ENCODE data around the gene SLIT3.

- no peak for TF ChIP-seq CTCF (IDR thresholded peaks at IDR 0.05)
- no peak for TF ChIP-seq POLR2A (IDR thresholded peaks at IDR 0.05; ENCODE audit: low read depth)
Observed at GRCh38 chr5:168651648-168652047, 649.3 kb downstream of the SLIT3 start.

All from esophagus muscularis mucosa (tissue), 3 donors.